Thyroid gland (tissue), 4 donors: ENCODE data around the gene IBTK.

Source experiments
- POLR2A ChIP-seq, 2 donors: fragments of 450-650 bp; IDR thresholded peaks; one replicate each; pipeline ENCODE4 v1.6.1; 2017; ENCODE audit warnings: antibody characterized with exemption in 2 of 2, mild to moderate bottlenecking in 2 of 2, moderate library complexity in 1 of 2
- TF ChIP-seq, protein P1 (sequence below), 6 experiments: fragments of 200-600 bp in 3 of 6; fragments of 450-650 bp in 3 of 6; sonication (generic) in 3 of 6; IDR thresholded peaks; one replicate each; pipeline ENCODE4 v1.5.1; 2016 to 2019; ENCODE audit warnings: antibody characterized with exemption in 6 of 6, mild to moderate bottlenecking in 2 of 6, inconsistent platforms in 1 of 6, moderate library complexity in 1 of 6

DNA sequence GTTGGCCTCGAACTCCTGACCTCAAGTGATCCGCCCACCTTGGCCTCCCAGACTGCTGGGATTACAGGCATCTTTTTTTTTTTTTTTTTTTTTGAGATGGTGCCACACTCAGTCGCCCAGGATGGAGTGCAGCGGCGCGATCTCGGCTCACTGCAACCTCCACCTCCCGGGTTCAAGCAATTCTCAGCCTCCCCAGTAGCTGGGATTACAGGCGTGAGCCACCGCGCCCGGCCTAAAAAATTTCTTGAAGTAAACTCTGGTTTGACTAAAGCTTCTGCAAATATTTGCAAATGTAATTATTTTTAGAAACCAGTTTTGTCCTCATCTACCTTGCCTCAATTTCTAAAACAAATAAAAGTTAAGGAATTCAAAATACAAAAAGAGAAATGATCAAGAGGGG is 1.2 kb downstream of the IBTK start:
- TF ChIP-seq, protein P1, sequence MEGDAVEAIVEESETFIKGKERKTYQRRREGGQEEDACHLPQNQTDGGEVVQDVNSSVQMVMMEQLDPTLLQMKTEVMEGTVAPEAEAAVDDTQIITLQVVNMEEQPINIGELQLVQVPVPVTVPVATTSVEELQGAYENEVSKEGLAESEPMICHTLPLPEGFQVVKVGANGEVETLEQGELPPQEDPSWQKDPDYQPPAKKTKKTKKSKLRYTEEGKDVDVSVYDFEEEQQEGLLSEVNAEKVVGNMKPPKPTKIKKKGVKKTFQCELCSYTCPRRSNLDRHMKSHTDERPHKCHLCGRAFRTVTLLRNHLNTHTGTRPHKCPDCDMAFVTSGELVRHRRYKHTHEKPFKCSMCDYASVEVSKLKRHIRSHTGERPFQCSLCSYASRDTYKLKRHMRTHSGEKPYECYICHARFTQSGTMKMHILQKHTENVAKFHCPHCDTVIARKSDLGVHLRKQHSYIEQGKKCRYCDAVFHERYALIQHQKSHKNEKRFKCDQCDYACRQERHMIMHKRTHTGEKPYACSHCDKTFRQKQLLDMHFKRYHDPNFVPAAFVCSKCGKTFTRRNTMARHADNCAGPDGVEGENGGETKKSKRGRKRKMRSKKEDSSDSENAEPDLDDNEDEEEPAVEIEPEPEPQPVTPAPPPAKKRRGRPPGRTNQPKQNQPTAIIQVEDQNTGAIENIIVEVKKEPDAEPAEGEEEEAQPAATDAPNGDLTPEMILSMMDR (IDR thresholded peaks at IDR 0.05) = no peak
- no peak for TF ChIP-seq POLR2A (IDR thresholded peaks at IDR 0.05)
